GM21360 (cell line): ENCODE results near the gene AGAP1.

ENCODE experiments used
- ATAC-seq: cut with Tn5 transposase; IDR thresholded peaks from one replicate; pipeline ENCODE4 v1.9.1; 2021; ENCODE audit warnings: mild to moderate bottlenecking, moderate library complexity; ENCODE audit not compliant: unreplicated experiment

The AGAP1 gene

GRCh38 chr2:235854276-235854675 lies 360.4 kb downstream of the AGAP1 start:
- no peak for ATAC-seq

GRCh38 chr2:235855011-235855410 lies 361.2 kb downstream of the AGAP1 start:
- no peak for ATAC-seq

- ATAC-seq = no peak
These were observed 362.5 kb downstream of the AGAP1 start for GRCh38 chr2:235856151-235856854.

DNA sequence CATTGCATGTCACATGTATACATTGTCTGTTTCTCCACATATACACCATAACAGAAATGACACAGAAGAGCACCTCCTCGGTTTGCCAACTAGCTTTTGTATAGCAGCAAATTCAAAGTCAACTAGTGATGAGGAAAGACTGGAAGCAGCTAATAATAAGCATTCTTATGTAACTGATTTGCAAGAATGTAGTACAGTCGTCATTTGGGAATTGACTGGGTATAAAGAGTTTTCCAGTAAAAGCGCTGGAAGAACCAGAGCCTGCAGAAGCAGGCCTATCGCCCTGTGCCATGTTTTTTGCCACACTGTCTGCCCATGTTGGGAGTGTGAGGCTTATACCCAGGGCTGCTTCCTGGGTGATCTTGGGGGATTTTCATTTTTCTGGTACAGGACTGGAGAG lies 363.8 kb downstream of the AGAP1 start:
- ATAC-seq = no peak

DNA sequence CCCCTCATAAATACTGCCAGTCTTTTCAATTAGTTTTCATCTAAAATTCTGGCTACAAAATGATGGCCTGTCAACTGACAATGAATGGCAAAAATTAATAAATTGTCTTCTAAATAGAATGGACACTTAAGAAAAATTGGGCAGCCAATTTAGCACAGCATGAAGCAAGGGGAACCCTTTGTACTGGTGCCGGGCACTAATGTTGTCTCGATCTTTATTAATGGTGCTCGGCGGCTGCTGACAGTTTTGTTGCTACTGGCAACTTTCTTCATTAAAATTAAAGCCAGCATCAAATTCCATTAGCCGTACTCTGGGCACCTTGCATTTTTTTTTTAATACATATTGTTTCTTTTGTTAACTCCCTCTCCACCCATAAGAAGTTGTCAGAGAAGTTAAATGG lies 365.0 kb downstream of the AGAP1 start:
- no peak for ATAC-seq

GRCh38 chr2:235859651-235860050 lies 365.8 kb downstream of the AGAP1 start:
- no peak for ATAC-seq

GRCh38 chr2:235860111-235860510 lies 366.3 kb downstream of the AGAP1 start:
- no peak for ATAC-seq

- no peak for ATAC-seq
These were observed 367.0 kb downstream of the AGAP1 start for GRCh38 chr2:235860871-235861270.

GRCh38 chr2:235861383-235861782 lies 367.5 kb downstream of the AGAP1 start:
- ATAC-seq = no peak

DNA sequence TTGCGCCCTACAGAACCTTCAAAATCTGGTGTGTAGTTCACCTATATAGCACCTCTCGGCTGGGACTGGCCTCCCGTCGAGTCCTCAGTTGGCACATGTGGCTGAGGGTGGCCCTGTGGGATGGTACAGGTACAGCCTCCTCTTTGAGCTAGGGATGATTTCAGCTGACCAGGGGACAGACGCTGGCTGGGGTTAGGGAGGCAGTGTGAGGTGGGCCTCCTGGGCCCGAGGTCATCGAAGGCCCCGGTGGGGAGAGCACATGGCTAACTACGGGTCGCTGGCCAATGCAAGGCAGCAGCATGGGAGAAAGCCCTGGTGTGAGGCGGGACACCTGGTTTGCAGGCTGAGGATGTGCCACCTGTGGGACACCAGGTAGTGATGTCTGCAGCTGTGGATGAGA lies 369.6 kb downstream of the AGAP1 start:
- no peak for ATAC-seq

GRCh38 chr2:235864302-235864701 lies 370.5 kb downstream of the AGAP1 start:
- ATAC-seq = no peak

GRCh38 chr2:235864733-235865515 lies 371.1 kb downstream of the AGAP1 start:
- ATAC-seq = no peak

DNA sequence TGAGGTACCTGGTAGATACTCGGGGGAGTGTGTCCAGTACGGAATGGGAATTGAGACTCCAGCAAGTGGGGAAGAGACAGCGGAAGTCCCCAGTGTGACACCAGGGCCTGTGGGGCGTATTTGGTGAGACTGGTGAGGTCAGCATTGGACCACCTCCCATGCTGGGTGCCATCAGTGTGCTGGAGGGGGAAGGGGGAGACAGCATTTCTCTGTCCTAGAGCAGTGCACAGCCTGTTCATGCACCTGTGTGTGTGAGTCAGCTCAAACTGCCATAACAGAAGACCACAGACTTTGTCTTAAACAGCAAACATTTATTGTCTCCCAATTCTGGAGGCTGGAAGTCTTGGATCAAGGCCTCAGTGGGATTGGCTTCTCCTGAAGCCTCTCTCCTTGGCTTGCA lies 372.5 kb downstream of the AGAP1 start:
- no peak for ATAC-seq

- ATAC-seq = no peak
These were observed 374.4 kb downstream of the AGAP1 start for GRCh38 chr2:235868224-235868623.

- ATAC-seq = no peak
These were observed 374.8 kb downstream of the AGAP1 start for GRCh38 chr2:235868645-235869044.

DNA sequence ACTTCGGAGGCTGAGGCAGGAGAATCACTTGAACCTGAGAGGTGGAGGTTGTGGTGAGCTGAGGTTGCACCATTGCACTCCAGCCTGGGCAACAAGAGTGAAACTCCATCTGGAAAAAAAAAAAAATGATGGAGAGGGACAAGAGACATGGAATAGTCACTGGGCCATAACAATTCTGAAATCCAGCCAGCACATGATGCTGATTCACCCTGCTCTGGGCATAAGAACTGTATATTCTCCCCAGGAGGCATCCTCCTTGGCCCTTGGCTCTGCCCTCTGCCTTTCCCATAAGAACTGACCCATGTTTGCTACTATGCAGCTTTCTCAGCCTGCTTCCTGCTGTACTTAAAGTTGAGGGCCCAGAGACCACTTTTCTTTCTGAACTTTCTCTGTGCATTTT lies 376.7 kb downstream of the AGAP1 start:
- no peak for ATAC-seq

GRCh38 chr2:235876099-235876679 lies 382.3 kb downstream of the AGAP1 start:
- ATAC-seq = no peak

DNA sequence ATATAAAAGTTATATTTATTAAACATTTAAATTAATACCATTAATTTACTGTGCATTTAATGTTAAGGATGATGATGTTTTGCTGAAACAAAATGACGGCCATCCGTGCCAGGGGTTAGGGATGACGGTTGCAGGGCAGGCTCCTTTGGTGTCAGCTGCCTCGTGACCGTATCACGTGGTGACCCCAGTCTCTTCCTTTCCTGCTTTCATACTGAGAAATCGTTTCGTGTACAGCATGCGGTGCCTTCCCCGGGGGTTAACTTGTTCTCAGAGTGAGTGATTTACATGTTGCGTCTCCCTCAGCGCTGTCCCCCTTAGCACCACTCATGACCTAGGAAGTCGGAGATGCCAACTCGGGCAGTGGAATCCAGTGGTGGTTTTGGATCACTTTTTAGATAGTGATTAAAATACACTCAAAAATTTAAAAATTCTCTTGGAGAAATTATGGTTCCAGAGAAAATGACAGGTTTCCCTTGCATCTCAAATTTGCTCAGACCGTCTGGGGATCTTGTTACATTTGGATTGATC lies 383.5 kb downstream of the AGAP1 start:
- no peak for ATAC-seq

- no peak for ATAC-seq
These were observed 385.3 kb downstream of the AGAP1 start for GRCh38 chr2:235879116-235879515.

- no peak for ATAC-seq
These were observed 389.8 kb downstream of the AGAP1 start for GRCh38 chr2:235883675-235884074.

DNA sequence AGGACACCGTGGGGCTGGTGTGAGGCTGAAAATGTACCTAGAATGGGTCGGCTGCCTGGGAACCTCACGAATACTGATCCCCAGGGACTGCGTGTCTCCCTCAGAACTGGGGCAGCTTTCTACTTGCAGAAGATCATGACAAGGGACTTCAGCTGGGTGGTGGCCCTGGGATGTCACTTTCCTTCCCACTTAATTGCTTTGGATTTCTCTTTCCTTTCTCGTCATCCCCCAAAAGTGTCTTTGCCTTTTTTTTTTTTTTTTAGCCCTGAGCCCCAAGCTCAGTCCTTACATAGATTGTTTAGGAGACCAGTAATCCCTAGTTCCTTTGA lies 395.4 kb downstream of the AGAP1 start:
- no peak for ATAC-seq

- no peak for ATAC-seq
These were observed 399.4 kb downstream of the AGAP1 start for GRCh38 chr2:235893129-235893698.
